IPS-NIHi7 (cell line): ENCODE measurements around the gene HOXC6.

Source experiments
- DNase-seq: peaks from one replicate; pipeline ENCODE4 v3.0.0; 2012; ENCODE audit warnings: mixed read lengths; ENCODE audit errors: extremely low spot score

HOXC6 gene

GRCh38 chr12:53990311-53991076, 37.7 kb upstream of the HOXC6 start:
- no peak for DNase-seq

GRCh38 chr12:53991077-53991460, 37.2 kb upstream of the HOXC6 start:
- DNase-seq, result no peak

- no peak for DNase-seq
These were observed 35.8 kb upstream of the HOXC6 start for GRCh38 chr12:53992377-53992889.

GRCh38 chr12:53993162-53994008, 34.9 kb upstream of the HOXC6 start:
- DNase-seq, result no peak

- no peak for DNase-seq
These were observed 34.3 kb upstream of the HOXC6 start for GRCh38 chr12:53994009-53994263.

- no peak for DNase-seq
These were observed 33.8 kb upstream of the HOXC6 start for GRCh38 chr12:53994264-53995001.

GRCh38 chr12:53995002-53995377, 33.2 kb upstream of the HOXC6 start:
- DNase-seq, result no peak

GRCh38 chr12:53995378-53996239, 32.6 kb upstream of the HOXC6 start:
- DNase-seq, result no peak

- DNase-seq, result no peak
These were observed 31.7 kb upstream of the HOXC6 start for GRCh38 chr12:53996240-53997203.

GRCh38 chr12:53997204-53998109, 30.8 kb upstream of the HOXC6 start:
- no peak for DNase-seq

- no peak for DNase-seq
These were observed 29.9 kb upstream of the HOXC6 start for GRCh38 chr12:53998110-53998899.

- no peak for DNase-seq
These were observed 29.4 kb upstream of the HOXC6 start for GRCh38 chr12:53998900-53999236.

- DNase-seq, result no peak
These were observed 28.6 kb upstream of the HOXC6 start for GRCh38 chr12:53999559-54000115.

- DNase-seq, result no peak
These were observed 27.8 kb upstream of the HOXC6 start, which contains the start of gene HOXC9 for GRCh38 chr12:54000116-54001114. TSS of gene HOXC9 (plus strand) at chr12:54000161. CDS start at chr12:54000189, 28 bp downstream.

- no peak for DNase-seq
These were observed 26.7 kb upstream of the HOXC6 start for GRCh38 chr12:54001283-54002187.
